Measurements from ENCODE around the gene EFNA2. TPM values are rescaled to one million over a fixed set of nuclear protein-coding genes. Genes with fewer than 3 reads are reported as not detected.

The EFNA2 gene
- total RNA-seq, 1 experiment from 2014 or later: not detected

Other genes with a start within 250 kb of the EFNA2 start
- 23.8 and 31.7 TPM in 2 replicates for gene ABCA7, start 245.8 kb upstream of the EFNA2 start, total RNA-seq (2014; rRNA removed; shearing (Covaris generic); ENCODE audit: low replicate concordance)
- gene ARHGAP45, start 218.7 kb upstream of the EFNA2 start, total RNA-seq (2014; rRNA removed; shearing (Covaris generic); ENCODE audit: low replicate concordance): 31.5 and 114 TPM in 2 replicates
- gene POLR2E, start 190.5 kb upstream of the EFNA2 start, total RNA-seq (2014; rRNA removed; shearing (Covaris generic); ENCODE audit: low replicate concordance): 117 and 222 TPM in 2 replicates
- gene GPX4, start 181.9 kb upstream of the EFNA2 start, total RNA-seq (2014; rRNA removed; shearing (Covaris generic); ENCODE audit: low replicate concordance): 286 and 423 TPM in 2 replicates
- gene SBNO2, start 111.6 kb upstream of the EFNA2 start, total RNA-seq (2014; rRNA removed; shearing (Covaris generic); ENCODE audit: low replicate concordance): 7.9 and 17.1 TPM in 2 replicates
- gene STK11, start 80.1 kb upstream of the EFNA2 start, total RNA-seq (2014; rRNA removed; shearing (Covaris generic); ENCODE audit: low replicate concordance): 40.3 and 102 TPM in 2 replicates
- gene CBARP, start 47.9 kb upstream of the EFNA2 start, total RNA-seq (2014; rRNA removed; shearing (Covaris generic); ENCODE audit: low replicate concordance): 1.6 and 4.1 TPM in 2 replicates
- gene ATP5F1D, start 44.1 kb upstream of the EFNA2 start, total RNA-seq (2014; rRNA removed; shearing (Covaris generic); ENCODE audit: low replicate concordance): 64.3 and 110 TPM in 2 replicates
- 21.4 and 40.5 TPM in 2 replicates for gene MIDN, start 37.3 kb upstream of the EFNA2 start, total RNA-seq (2014; rRNA removed; shearing (Covaris generic); ENCODE audit: low replicate concordance)
- 141 and 291 TPM in 2 replicates for gene CIRBP, start 16.5 kb upstream of the EFNA2 start, total RNA-seq (2014; rRNA removed; shearing (Covaris generic); ENCODE audit: low replicate concordance)
- gene FAM174C, start 10.3 kb upstream of the EFNA2 start, total RNA-seq (2014; rRNA removed; shearing (Covaris generic); ENCODE audit: low replicate concordance): 32.7 and 68.1 TPM in 2 replicates
- 98.1 and 129 TPM in 2 replicates for gene NDUFS7, start 98.0 kb downstream of the EFNA2 start, total RNA-seq (2014; rRNA removed; shearing (Covaris generic); ENCODE audit: low replicate concordance)
- gene GAMT, start 115.7 kb downstream of the EFNA2 start, total RNA-seq (2014; rRNA removed; shearing (Covaris generic); ENCODE audit: low replicate concordance): 63.7 and 144 TPM in 2 replicates
- gene DAZAP1, start 121.7 kb downstream of the EFNA2 start, total RNA-seq (2014; rRNA removed; shearing (Covaris generic); ENCODE audit: low replicate concordance): 110 and 244 TPM in 2 replicates
- 2,088 and 3,414 TPM in 2 replicates for gene RPS15, start 152.5 kb downstream of the EFNA2 start, total RNA-seq (2014; rRNA removed; shearing (Covaris generic); ENCODE audit: low replicate concordance)
- gene APC2, start 164.2 kb downstream of the EFNA2 start, total RNA-seq (2014; rRNA removed; shearing (Covaris generic); ENCODE audit: low replicate concordance): 1.1 and 2.8 TPM in 2 replicates
- gene C19orf25, start 193.3 kb downstream of the EFNA2 start, total RNA-seq (2014; rRNA removed; shearing (Covaris generic); ENCODE audit: low replicate concordance): 26.4 and 62.2 TPM in 2 replicates
- 2.0 and 5.0 TPM in 2 replicates for gene PCSK4, start 204.5 kb downstream of the EFNA2 start, total RNA-seq (2014; rRNA removed; shearing (Covaris generic); ENCODE audit: low replicate concordance)
- 1.3 and 1.5 TPM in 2 replicates for gene REEP6, start 205.3 kb downstream of the EFNA2 start, total RNA-seq (2014; rRNA removed; shearing (Covaris generic); ENCODE audit: low replicate concordance)
- 0.94 and 2.6 TPM in 2 replicates for gene ADAMTSL5, start 227.1 kb downstream of the EFNA2 start, total RNA-seq (2014; rRNA removed; shearing (Covaris generic); ENCODE audit: low replicate concordance)
- not detected in 2 replicates for gene PLK5, start 238.2 kb downstream of the EFNA2 start, total RNA-seq (2014; rRNA removed; shearing (Covaris generic); ENCODE audit: low replicate concordance)

All from Karpas-422 (cell line).